ENCODE data around the gene FAM32A.

Gene FAM32A

GRCh38 chr19:16203256-16204004, 18.2 kb downstream of the FAM32A start:
- DNase-seq, result peak; percentile 12 to 64

- no peak for DNase-seq
Observed at GRCh38 chr19:16204005-16204294, 18.7 kb downstream of the FAM32A start.

GRCh38 chr19:16205205-16206045, 20.2 kb downstream of the FAM32A start:
- DNase-seq, result no peak

GRCh38 chr19:16206046-16206605, 20.9 kb downstream of the FAM32A start:
- DNase-seq, result no peak

- DNase-seq, result no peak
Observed at GRCh38 chr19:16206637-16207036, 21.4 kb downstream of the FAM32A start.

GRCh38 chr19:16207063-16207462, 21.9 kb downstream of the FAM32A start:
- DNase-seq, result no peak

GRCh38 chr19:16207490-16208025, 22.3 kb downstream of the FAM32A start:
- no peak for DNase-seq

- DNase-seq, result no peak
Observed at GRCh38 chr19:16208064-16208759, 23.0 kb downstream of the FAM32A start.

- DNase-seq, result no peak
Observed at GRCh38 chr19:16208847-16209665, 23.8 kb downstream of the FAM32A start.

- no peak for DNase-seq
Observed at GRCh38 chr19:16210168-16210567, 25.0 kb downstream of the FAM32A start.

- DNase-seq, result no peak
Observed at GRCh38 chr19:16213076-16213475, 27.9 kb downstream of the FAM32A start.

- DNase-seq, result peak; percentile 14 to 69
Observed at GRCh38 chr19:16216744-16217670, 31.8 kb downstream of the FAM32A start.

- no peak for DNase-seq
Observed at GRCh38 chr19:16217716-16218451, 32.7 kb downstream of the FAM32A start.

GRCh38 chr19:16218851-16219250, 33.6 kb downstream of the FAM32A start:
- no peak for DNase-seq

- DNase-seq, result no peak
Observed at GRCh38 chr19:16222806-16223205, 37.6 kb downstream of the FAM32A start.

GRCh38 chr19:16223746-16224145, 38.5 kb downstream of the FAM32A start:
- no peak for DNase-seq

GRCh38 chr19:16224293-16225045, 39.3 kb downstream of the FAM32A start:
- no peak for DNase-seq

GRCh38 chr19:16225279-16226183, 40.3 kb downstream of the FAM32A start:
- no peak for DNase-seq
